Measurements from ENCODE around the gene GRK5.

The GRK5 gene

GRCh38 chr10:119442758-119443060 is 235.3 kb downstream of the GRK5 start:
- no peak for DNase-seq (ENCODE audit: low read depth in 2 of 2)

GRCh38 chr10:119443441-119443840 is 236.1 kb downstream of the GRK5 start:
- no peak for DNase-seq (ENCODE audit: low read depth in 2 of 2)

GRCh38 chr10:119443970-119444660 is 236.7 kb downstream of the GRK5 start:
- no peak for DNase-seq (ENCODE audit: low read depth in 2 of 2)

- DNase-seq (ENCODE audit: low read depth in 2 of 2), result no peak
Observed at GRCh38 chr10:119444866-119445265, 237.5 kb downstream of the GRK5 start.

- DNase-seq (ENCODE audit: low read depth in 2 of 2), result peak; percentile 61 to 68
Observed at GRCh38 chr10:119445311-119445934, 238.1 kb downstream of the GRK5 start.

- no peak for DNase-seq (ENCODE audit: low read depth in 2 of 2)
Observed at GRCh38 chr10:119445935-119446317, 238.6 kb downstream of the GRK5 start.

- DNase-seq (ENCODE audit: low read depth in 2 of 2), result no peak
Observed at GRCh38 chr10:119446441-119447277, 239.3 kb downstream of the GRK5 start.

GRCh38 chr10:119447421-119447820 is 240.1 kb downstream of the GRK5 start:
- DNase-seq (ENCODE audit: low read depth in 2 of 2), result no peak

- DNase-seq (ENCODE audit: low read depth in 2 of 2), result no peak
Observed at GRCh38 chr10:119447823-119448546, 240.6 kb downstream of the GRK5 start.

- no peak for DNase-seq (ENCODE audit: low read depth in 2 of 2)
Observed at GRCh38 chr10:119448628-119449584, 241.5 kb downstream of the GRK5 start.

- DNase-seq (ENCODE audit: low read depth in 2 of 2), result no peak
Observed at GRCh38 chr10:119449760-119450461, 242.5 kb downstream of the GRK5 start.

- no peak for DNase-seq (ENCODE audit: low read depth in 2 of 2)
Observed at GRCh38 chr10:119450606-119451299, 243.4 kb downstream of the GRK5 start.

- DNase-seq (ENCODE audit: low read depth in 2 of 2), result no peak
Observed at GRCh38 chr10:119451300-119451896, 244.0 kb downstream of the GRK5 start.

GRCh38 chr10:119452396-119452795 is 245.0 kb downstream of the GRK5 start:
- no peak for DNase-seq (ENCODE audit: low read depth in 2 of 2)

GRCh38 chr10:119453313-119453712 is 245.9 kb downstream of the GRK5 start:
- DNase-seq (ENCODE audit: low read depth in 2 of 2), result no peak

GRCh38 chr10:119454316-119454715 is 246.9 kb downstream of the GRK5 start:
- DNase-seq (ENCODE audit: low read depth in 2 of 2), result no peak

- DNase-seq (ENCODE audit: low read depth in 2 of 2), result no peak
Observed at GRCh38 chr10:119454990-119455389, 247.6 kb downstream of the GRK5 start.

- DNase-seq (ENCODE audit: low read depth in 2 of 2), result no peak
Observed at GRCh38 chr10:119455609-119456434, 248.5 kb downstream of the GRK5 start.

- no peak for DNase-seq (ENCODE audit: low read depth in 2 of 2)
Observed at GRCh38 chr10:119456435-119456810, 249.1 kb downstream of the GRK5 start.
